Epithelial cell of prostate (primary cell): ENCODE measurements around the gene SLC7A9.

Source experiments
- DNase-seq: peaks from one replicate; pipeline ENCODE4 v3.0.0-alpha.2; 2011; ENCODE audit warnings: low read depth, low spot score
- H3K27ac ChIP-seq: fragments of 450-650 bp; 2 replicates; pipeline ENCODE4 v1.5.1; 2017; ENCODE audit warnings: mild to moderate bottlenecking

SLC7A9 gene

GRCh38 chr19:32830231-32831014 is 39.1 kb downstream of the SLC7A9 start:
- no peak for DNase-seq
- H3K27ac ChIP-seq, result no peak overlapping the region

GRCh38 chr19:32829345-32829896 is 40.1 kb downstream of the SLC7A9 start:
- no peak for DNase-seq
- H3K27ac ChIP-seq, result no peak overlapping the region

- DNase-seq, result no peak
- H3K27ac ChIP-seq, result no peak overlapping the region
Measured at GRCh38 chr19:32828643-32829344, 40.8 kb downstream of the SLC7A9 start.

GRCh38 chr19:32828139-32828538 is 41.4 kb downstream of the SLC7A9 start:
- H3K27ac ChIP-seq, result no peak overlapping the region
- no peak for DNase-seq

GRCh38 chr19:32824916-32825608 is 44.5 kb downstream of the SLC7A9 start:
- no peak overlapping the region for H3K27ac ChIP-seq
- DNase-seq, result no peak

GRCh38 chr19:32824191-32824751 is 45.3 kb downstream of the SLC7A9 start:
- H3K27ac ChIP-seq, result no peak overlapping the region
- no peak for DNase-seq

GRCh38 chr19:32823747-32824102 is 45.8 kb downstream of the SLC7A9 start:
- DNase-seq, result no peak
- H3K27ac ChIP-seq, result no peak overlapping the region

- no peak for DNase-seq
- no peak overlapping the region for H3K27ac ChIP-seq
Measured at GRCh38 chr19:32822916-32823746, 46.4 kb downstream of the SLC7A9 start.

GRCh38 chr19:32819419-32820400 is 49.9 kb downstream of the SLC7A9 start:
- H3K27ac ChIP-seq, result no peak overlapping the region
- DNase-seq, result no peak

- DNase-seq, result no peak
- no peak overlapping the region for H3K27ac ChIP-seq
Measured at GRCh38 chr19:32818536-32818935, 51.0 kb downstream of the SLC7A9 start.

GRCh38 chr19:32817569-32818476 is 51.7 kb downstream of the SLC7A9 start:
- H3K27ac ChIP-seq, result no peak overlapping the region
- no peak for DNase-seq

- H3K27ac ChIP-seq, result no peak overlapping the region
- no peak for DNase-seq
Measured at GRCh38 chr19:32816555-32817099, 52.9 kb downstream of the SLC7A9 start.

- H3K27ac ChIP-seq, result no peak overlapping the region
- DNase-seq, result no peak
Measured at GRCh38 chr19:32814624-32815023, 54.9 kb downstream of the SLC7A9 start.

GRCh38 chr19:32813862-32814425 is 55.6 kb downstream of the SLC7A9 start:
- DNase-seq, result no peak

GRCh38 chr19:32812571-32812970 is 57.0 kb downstream of the SLC7A9 start:
- DNase-seq, result no peak
- no peak overlapping the region for H3K27ac ChIP-seq

More at GRCh38 chr19:32813862-32814425, 55.6 kb downstream of the SLC7A9 start:
- H3K27ac ChIP-seq, result no peak overlapping the region

- DNase-seq, result no peak
- H3K27ac ChIP-seq, result no peak overlapping the region
Measured at GRCh38 chr19:32812036-32812435, 57.5 kb downstream of the SLC7A9 start.

GRCh38 chr19:32811151-32811550 is 58.4 kb downstream of the SLC7A9 start:
- DNase-seq, result no peak
- H3K27ac ChIP-seq, result no peak overlapping the region
